ENCODE data around the gene RPTOR.

RPTOR gene

GRCh38 chr17:80956321-80957190, 411.9 kb downstream of the RPTOR start:
- no peak for ATAC-seq
- no peak for TF ChIP-seq ARNTL (CRISPR knock-in tag; IDR thresholded peaks at IDR 0.05; ENCODE audit: borderline replicate concordance, low read depth)
- TF ChIP-seq SNAI2 (CRISPR knock-in tag; IDR thresholded peaks at IDR 0.05), result no peak
- no peak for TF ChIP-seq PPARA (CRISPR knock-in tag; IDR thresholded peaks at IDR 0.05; ENCODE audit: borderline replicate concordance)
- TF ChIP-seq CREB5 (CRISPR knock-in tag; IDR thresholded peaks at IDR 0.05; ENCODE audit: low read depth), result no peak
- no peak for TF ChIP-seq CSRNP3 (CRISPR knock-in tag; IDR thresholded peaks at IDR 0.05)
- no peak for TF ChIP-seq ZFP3 (CRISPR knock-in tag; IDR thresholded peaks at IDR 0.05)
- TF ChIP-seq TSHZ2 (CRISPR knock-in tag; IDR thresholded peaks at IDR 0.05), result no peak
- no peak for TF ChIP-seq ZC3H10 (CRISPR knock-in tag; IDR thresholded peaks at IDR 0.05)
- no peak for TF ChIP-seq ZNF565 (CRISPR knock-in tag; conservative IDR thresholded peaks at IDR 0.05; ENCODE audit: low read depth)
- TF ChIP-seq PATZ1 (CRISPR knock-in tag; IDR thresholded peaks at IDR 0.05; ENCODE audit: borderline replicate concordance), result no peak
- no peak for TF ChIP-seq GLIS3 (CRISPR knock-in tag; IDR thresholded peaks at IDR 0.05)

GRCh38 chr17:80957461-80957941, 412.9 kb downstream of the RPTOR start:
- TF ChIP-seq SNAI2 (CRISPR knock-in tag; IDR thresholded peaks at IDR 0.05), result no peak
- no peak for TF ChIP-seq TCF4 (CRISPR knock-in tag; IDR thresholded peaks at IDR 0.05; ENCODE audit: borderline replicate concordance)
- no peak for ATAC-seq

GRCh38 chr17:80959330-80960036, 414.8 kb downstream of the RPTOR start:
- peak; percentile 91 for ATAC-seq
- TF ChIP-seq PATZ1 (CRISPR knock-in tag; IDR thresholded peaks at IDR 0.05; ENCODE audit: borderline replicate concordance), result 0 out of 2 replicates have a peak, but pooled peaks have one; percentile 12
- no peak for TF ChIP-seq TOX (CRISPR knock-in tag; IDR thresholded peaks at IDR 0.05; ENCODE audit: borderline replicate concordance)

- no peak for ATAC-seq
- TF ChIP-seq ZFP30 (CRISPR knock-in tag; IDR thresholded peaks at IDR 0.05), result no peak
- no peak for TF ChIP-seq ZNF8 (CRISPR knock-in tag; IDR thresholded peaks at IDR 0.05)
- TF ChIP-seq PATZ1 (CRISPR knock-in tag; IDR thresholded peaks at IDR 0.05; ENCODE audit: borderline replicate concordance), result no peak
- no peak for TF ChIP-seq SNAI2 (CRISPR knock-in tag; IDR thresholded peaks at IDR 0.05)
- no peak for TF ChIP-seq CREB5 (CRISPR knock-in tag; IDR thresholded peaks at IDR 0.05; ENCODE audit: low read depth)
Observed at GRCh38 chr17:80960037-80960796, 415.6 kb downstream of the RPTOR start.

Data from SK-N-SH treated with all-trans-retinoic acid at 6 μM for 48 hours (cell line).